ENCODE measurements around the gene PCDHGA8.
"Not testable (repeated sequence)": the region's sequence is repeated elsewhere in the genome, so short reads cannot be mapped to it uniquely, and the experiment has no call there.

PCDHGA8 gene

DNA sequence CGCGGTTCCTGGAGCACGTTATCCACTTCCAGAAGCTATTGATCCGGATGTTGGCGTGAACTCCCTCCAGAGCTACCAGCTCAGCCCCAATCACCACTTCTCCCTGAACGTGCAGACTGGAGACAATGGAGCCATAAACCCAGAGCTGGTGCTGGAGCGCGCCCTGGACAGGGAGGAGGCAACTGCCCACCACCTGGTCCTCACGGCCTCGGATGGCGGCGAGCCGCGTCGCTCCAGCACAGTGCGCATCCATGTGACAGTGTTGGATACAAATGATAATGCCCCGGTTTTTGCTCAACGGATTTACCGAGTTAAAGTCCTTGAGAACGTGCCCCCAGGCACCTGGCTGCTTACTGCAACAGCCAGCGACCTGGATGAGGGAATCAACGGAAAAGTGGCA lies 11.0 kb downstream of the PCDHGA8 start:
- no peak for DNase-seq

DNA sequence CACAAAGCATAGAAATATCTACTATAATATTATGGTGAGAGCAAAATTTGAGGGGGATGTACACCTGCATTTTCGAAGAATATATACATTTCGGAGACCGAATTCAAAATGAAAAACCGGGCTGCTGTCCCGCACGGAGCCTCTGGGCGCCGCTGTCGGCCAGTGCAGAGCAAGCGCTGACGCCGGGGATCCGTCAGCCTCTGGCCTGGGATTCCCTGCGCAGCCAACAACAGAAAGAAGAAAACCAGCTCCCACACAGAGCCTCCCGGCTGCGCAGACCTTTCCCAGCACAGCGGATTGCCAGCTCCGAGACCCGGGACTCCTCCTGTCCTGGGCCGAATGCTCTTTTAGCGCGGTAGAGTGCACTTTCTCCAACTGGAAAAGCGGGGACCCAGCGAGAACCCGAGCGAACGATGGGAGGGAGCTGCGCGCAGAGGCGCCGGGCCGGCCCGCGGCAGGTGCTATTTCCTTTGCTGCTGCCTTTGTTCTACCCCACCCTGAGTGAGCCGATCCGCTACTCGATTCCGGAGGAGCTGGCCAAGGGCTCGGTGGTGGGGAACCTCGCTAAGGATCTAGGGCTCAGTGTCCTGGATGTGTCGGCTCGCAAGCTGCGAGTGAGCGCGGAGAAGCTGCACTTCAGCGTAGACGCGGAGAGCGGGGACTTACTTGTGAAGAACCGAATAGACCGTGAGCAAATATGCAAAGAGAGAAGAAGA lies 15.5 kb downstream of the PCDHGA8 start, which contains the start of gene PCDHGB6:
Gene PCDHGB6 (plus strand): TSS at position 232 of the 716 bp plus-strand sequence. CDS start 182 bp downstream, at position 414.
- not testable (repeated sequence) for DNase-seq

DNA sequence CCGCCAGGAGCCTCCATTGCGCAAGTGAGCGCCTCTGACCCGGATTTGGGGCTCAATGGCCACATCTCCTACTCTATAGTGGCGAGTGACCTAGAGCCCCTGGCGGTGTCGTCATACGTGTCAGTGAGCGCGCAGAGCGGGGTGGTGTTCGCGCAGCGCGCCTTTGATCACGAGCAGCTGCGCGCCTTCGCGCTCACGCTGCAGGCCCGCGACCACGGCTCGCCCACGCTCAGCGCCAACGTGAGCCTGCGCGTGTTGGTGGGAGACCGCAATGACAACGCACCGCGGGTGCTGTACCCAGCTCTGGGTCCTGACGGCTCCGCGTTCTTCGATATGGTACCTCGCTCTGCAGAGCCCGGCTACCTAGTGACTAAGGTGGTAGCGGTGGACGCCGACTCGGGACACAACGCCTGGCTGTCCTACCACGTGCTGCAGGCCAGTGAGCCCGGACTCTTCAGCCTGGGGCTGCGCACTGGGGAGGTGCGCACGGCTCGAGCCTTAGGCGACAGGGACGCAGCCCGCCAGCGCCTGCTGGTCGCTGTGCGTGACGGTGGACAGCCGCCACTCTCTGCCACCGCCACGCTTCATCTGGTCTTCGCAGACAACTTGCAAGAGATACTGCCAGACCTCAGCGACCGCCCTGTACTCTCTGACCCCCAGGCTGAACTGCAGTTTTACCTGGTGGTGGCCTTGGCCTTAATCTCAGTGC lies 17.3 kb downstream of the PCDHGA8 start:
- DNase-seq = no peak

DNA sequence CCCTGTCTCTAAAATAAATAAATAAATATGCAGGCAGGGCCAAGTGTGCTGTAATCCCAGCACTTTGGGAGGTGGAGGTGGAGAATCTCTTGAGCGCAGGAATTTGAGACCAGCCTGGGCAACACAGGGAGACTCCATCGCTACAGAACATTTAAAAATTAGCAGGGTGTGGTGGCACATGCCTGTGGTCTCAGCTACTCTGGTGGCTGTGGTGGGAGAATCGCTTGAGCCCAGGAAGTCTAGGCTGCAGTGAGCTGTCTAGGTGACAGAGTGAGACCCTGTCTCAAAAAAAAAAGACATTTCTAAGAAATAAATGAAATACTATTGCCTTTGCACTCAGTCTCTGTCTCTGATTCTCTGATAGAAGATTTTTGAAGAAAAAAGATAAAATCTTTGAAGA lies 19.1 kb downstream of the PCDHGA8 start:
- DNase-seq = no peak

DNA sequence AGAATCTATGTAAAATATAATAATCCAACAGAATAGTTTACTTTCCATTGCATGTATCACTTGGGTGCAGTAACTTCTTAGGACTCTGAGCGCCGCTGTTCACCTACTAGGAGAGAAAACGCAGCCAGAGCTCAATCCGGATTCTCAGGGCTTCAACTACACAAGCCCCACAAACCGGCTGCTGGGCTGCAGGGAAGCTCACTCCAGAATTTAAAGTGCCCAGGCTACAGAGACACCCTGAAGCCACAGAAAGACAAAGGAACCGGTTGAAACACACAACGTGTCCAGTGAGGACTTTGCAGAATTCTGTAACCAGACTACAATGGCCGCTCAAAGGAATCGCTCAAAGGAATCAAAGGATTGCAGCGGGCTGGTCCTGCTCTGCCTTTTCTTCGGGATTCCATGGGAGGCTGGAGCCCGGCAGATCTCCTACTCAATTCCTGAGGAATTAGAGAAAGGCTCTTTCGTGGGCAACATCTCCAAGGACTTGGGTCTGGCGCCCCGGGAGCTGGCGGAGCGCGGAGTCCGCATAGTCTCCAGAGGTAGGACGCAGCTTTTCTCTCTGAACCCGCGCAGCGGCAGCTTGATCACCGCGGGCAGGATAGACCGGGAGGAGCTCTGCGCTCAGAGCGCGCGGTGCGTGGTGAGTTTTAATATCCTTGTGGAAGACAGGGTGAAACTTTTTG lies 20.6 kb downstream of the PCDHGA8 start, which contains the start of gene PCDHGA10:
Gene PCDHGA10 (plus strand): TSS at position 134 of the 686 bp plus-strand sequence. CDS start 189 bp downstream, at position 323.
- no peak for DNase-seq

DNA sequence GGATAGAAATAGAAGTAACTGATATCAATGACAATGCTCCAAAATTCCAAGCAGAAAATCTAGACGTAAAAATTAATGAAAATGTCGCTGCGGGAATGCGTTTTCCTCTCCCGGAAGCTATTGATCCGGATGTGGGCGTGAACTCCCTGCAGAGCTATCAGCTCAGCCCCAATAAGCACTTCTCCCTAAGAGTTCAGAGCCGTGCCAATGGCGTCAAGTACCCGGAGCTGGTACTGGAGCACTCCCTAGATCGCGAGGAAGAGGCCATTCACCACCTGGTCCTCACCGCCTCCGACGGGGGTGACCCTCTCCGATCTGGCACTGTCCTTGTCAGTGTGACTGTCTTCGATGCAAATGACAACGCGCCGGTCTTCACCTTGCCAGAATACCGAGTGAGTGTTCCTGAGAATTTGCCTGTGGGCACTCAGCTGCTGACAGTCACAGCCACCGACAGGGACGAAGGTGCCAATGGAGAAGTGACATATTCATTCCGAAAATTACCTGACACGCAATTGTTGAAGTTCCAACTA lies 21.2 kb downstream of the PCDHGA8 start:
- DNase-seq = no peak

DNA sequence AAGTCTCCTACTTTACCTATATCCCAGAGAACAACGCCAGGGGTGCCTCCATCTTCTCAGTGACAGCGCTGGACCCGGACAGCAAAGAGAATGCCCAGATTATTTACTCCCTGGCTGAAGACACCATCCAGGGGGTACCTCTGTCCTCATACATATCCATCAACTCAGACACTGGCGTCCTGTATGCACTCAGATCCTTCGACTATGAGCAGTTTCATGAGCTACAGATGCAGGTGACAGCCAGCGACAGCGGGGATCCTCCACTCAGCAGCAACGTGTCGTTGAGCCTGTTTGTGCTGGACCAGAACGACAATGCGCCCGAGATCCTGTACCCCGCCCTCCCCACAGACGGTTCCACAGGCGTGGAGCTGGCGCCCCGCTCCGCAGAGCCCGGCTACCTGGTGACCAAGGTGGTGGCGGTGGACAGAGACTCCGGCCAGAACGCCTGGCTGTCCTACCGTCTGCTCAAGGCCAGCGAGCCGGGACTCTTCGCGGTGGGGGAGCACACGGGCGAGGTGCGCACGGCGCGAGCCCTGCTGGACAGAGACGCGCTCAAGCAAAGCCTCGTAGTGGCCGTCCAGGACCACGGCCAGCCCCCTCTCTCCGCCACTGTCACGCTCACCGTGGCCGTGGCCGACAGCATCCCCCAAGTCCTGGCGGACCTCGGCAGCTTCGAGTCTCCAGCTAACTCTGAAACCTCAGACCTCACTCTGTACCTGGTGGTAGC lies 22.3 kb downstream of the PCDHGA8 start:
- not testable (repeated sequence) for DNase-seq

DNA sequence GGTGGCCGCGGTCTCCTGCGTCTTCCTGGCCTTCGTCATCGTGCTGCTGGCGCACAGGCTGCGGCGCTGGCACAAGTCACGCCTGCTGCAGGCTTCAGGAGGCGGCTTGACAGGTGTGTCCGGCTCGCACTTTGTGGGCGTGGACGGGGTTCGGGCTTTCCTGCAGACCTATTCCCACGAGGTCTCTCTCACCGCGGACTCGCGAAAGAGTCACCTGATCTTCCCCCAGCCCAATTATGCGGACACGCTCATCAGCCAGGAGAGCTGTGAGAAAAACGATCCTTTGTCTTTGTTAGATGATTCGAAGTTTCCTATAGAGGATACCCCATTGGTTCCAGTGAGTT lies 22.8 kb downstream of the PCDHGA8 start:
- not testable (repeated sequence) for DNase-seq

DNA sequence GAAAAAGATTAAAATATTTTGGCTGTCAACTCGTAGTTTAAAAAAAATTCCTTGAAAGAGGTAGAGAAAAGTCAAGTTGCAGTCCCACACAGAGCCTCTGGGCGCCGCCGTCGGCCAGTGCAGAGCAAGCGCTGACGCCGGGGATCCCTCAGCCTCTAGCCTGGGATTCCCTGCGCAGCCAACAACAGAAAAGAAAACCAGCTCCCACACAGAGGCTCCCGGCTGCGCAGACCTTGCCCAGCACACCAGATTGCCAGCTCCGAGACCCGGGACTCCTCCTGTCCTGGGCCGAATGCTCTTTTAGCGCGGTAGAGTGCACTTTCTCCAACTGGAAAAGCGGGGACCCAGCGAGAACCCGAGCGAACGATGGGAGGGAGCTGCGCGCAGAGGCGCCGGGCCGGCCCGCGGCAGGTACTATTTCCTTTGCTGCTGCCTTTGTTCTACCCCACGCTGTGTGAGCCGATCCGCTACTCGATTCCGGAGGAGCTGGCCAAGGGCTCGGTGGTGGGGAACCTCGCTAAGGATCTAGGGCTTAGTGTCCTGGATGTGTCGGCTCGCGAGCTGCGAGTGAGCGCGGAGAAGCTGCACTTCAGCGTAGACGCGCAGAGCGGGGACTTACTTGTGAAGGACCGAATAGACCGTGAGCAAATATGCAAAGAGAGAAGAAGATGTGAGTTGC lies 25.2 kb downstream of the PCDHGA8 start, which contains the start of gene PCDHGB7:
Gene PCDHGB7 (plus strand): TSS at position 184 of the 679 bp plus-strand sequence. CDS start 183 bp downstream, at position 367.
- peak; percentile 17 for DNase-seq

DNA sequence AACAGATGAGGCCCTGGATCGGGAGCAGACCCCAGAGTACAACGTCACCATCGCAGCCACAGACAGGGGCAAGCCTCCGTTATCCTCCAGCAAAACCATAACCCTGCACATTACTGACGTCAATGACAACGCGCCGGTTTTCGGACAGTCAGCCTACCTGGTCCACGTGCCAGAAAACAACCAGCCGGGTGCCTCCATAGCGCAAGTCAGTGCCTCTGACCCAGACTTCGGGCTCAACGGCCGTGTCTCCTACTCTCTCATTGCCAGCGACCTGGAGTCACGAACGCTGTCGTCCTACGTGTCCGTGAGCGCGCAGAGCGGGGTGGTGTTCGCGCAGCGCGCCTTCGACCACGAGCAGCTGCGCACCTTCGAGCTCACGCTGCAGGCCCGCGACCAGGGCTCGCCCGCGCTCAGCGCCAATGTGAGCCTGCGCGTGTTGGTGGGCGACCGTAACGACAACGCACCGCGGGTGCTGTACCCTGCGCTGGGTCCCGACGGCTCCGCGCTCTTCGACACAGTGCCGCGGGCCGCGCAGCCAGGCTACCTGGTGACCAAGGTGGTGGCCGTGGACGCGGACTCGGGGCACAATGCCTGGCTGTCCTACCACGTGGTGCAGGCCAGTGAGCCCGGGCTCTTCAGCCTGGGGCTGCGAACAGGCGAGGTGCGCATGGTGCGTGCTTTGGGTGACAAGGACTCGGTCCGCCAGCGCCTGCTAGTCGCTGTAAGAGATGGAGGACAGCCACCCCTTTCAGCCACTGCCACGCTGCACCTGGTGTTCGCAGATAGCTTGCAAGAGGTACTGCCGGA lies 26.8 kb downstream of the PCDHGA8 start:
- no peak for DNase-seq

DNA sequence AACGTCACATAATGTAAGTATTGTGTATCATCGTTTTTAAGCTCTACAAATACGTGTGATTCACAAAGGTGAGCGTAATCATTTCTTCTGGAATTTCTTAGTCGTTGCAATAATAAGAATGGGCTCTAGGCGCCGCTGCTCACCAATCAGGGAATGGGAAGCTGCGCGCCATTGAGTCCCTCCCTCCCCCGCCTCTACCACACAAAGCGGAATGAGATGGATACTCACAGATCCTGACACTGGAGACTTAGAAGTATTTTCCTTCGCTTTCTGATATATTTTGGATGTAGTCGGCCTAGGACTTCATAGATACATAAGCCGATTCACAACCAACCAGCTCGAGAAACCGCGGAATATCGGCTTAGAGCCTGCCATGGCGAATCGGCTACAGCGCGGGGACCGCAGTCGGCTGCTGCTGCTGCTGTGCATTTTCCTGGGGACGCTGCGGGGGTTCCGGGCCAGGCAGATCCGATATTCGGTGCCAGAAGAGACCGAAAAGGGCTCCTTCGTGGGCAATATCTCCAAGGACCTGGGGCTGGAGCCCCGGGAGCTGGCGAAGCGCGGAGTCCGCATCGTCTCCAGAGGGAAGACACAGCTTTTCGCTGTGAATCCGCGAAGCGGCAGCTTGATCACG lies 28.5 kb downstream of the PCDHGA8 start, which contains the start of gene PCDHGA11:
Gene PCDHGA11 (plus strand): TSS at position 197 of the 634 bp plus-strand sequence. CDS start 177 bp downstream, at position 374.
- no peak for DNase-seq

DNA sequence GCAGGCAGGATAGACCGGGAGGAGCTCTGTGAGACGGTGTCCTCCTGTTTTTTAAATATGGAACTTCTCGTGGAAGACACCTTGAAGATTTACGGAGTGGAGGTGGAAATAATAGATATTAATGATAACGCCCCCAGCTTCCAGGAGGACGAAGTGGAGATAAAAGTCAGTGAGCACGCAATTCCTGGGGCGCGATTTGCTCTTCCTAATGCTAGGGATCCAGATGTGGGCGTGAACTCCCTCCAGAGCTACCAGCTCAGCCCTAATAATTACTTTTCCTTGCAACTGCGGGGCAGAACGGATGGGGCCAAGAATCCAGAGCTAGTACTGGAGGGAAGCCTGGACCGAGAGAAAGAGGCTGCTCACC lies 29.0 kb downstream of the PCDHGA8 start:
- no peak for DNase-seq

DNA sequence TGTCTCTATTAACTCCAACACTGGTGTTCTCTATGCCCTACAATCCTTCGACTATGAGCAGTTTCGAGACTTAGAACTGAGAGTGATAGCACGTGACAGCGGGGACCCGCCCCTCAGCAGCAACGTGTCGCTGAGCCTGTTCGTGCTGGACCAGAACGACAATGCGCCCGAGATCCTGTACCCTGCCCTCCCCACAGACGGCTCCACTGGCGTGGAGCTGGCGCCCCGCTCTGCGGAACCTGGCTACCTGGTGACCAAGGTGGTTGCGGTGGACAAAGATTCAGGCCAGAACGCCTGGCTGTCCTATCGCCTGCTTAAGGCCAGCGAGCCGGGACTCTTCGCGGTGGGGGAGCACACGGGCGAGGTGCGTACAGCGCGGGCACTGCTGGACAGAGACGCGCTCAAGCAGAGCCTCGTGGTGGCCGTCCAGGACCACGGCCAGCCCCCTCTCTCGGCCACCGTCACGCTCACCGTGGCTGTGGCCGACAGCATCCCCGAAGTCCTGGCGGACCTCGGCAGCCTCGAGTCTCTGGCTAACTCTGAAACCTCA lies 30.4 kb downstream of the PCDHGA8 start:
- DNase-seq = no peak

DNA sequence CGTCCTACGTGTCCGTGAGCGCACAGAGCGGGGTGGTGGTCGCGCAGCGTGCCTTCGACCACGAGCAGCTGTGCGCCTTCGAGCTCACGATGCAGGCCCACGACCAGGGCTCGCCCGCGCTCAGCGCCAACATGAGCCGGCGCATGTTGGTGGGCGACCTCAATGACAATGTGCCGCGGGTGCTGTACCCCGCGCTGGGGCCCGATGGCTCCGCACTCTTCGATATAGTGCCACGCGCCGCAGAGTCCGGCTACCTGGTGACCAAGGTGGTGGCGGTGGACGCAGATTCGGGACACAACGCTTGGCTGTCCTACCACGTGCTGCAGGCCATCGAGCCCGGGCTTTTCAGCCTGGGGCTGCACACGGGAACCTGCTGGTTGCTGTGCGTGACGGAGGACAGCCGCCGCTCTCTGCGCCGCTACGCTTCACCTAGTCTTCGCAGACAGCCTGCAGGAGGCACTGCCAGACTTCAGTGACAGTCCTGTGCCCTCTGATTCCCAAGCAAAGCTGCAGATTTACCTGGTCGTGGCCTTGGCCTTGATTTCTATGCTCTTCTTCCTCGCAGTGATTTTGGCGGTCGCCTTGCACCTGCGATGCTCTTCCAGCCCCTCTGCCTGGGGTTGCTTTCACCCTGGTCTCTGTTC lies 35.5 kb downstream of the PCDHGA8 start:
- no peak for DNase-seq

DNA sequence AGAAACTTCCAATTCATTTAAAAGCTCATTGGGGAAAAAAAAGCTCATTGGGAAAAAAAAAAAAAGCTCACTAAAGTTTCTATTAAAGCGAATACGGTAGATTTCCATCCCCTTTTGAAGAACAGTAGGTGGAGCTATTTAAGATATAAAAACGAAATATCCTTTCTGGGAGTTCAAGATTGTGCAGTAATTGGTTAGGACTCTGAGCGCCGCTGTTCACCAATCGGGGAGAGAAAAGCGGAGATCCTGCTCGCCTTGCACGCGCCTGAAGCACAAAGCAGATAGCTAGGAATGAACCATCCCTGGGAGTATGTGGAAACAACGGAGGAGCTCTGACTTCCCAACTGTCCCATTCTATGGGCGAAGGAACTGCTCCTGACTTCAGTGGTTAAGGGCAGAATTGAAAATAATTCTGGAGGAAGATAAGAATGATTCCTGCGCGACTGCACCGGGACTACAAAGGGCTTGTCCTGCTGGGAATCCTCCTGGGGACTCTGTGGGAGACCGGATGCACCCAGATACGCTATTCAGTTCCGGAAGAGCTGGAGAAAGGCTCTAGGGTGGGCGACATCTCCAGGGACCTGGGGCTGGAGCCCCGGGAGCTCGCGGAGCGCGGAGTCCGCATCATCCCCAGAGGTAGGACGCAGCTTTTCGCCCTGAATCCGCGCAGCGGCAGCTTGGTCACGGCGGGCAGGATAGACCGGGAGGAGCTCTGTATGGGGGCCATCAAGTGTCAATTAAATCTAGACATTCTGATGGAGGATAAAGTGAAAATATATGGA lies 38.1 kb downstream of the PCDHGA8 start, which contains the start of gene PCDHGA12:
Gene PCDHGA12 (plus strand): TSS at position 176 of the 782 bp plus-strand sequence. CDS start 253 bp downstream, at position 429.
- DNase-seq = no peak

DNA sequence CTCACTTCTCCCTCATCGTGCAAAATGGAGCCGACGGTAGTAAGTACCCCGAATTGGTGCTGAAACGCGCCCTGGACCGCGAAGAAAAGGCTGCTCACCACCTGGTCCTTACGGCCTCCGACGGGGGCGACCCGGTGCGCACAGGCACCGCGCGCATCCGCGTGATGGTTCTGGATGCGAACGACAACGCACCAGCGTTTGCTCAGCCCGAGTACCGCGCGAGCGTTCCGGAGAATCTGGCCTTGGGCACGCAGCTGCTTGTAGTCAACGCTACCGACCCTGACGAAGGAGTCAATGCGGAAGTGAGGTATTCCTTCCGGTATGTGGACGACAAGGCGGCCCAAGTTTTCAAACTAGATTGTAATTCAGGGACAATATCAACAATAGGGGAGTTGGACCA lies 38.9 kb downstream of the PCDHGA8 start:
- no peak for DNase-seq

DNA sequence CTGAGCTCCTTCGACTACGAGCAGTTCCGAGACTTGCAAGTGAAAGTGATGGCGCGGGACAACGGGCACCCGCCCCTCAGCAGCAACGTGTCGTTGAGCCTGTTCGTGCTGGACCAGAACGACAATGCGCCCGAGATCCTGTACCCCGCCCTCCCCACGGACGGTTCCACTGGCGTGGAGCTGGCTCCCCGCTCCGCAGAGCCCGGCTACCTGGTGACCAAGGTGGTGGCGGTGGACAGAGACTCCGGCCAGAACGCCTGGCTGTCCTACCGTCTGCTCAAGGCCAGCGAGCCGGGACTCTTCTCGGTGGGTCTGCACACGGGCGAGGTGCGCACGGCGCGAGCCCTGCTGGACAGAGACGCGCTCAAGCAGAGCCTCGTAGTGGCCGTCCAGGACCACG lies 39.9 kb downstream of the PCDHGA8 start:
- not testable (repeated sequence) for DNase-seq

DNA sequence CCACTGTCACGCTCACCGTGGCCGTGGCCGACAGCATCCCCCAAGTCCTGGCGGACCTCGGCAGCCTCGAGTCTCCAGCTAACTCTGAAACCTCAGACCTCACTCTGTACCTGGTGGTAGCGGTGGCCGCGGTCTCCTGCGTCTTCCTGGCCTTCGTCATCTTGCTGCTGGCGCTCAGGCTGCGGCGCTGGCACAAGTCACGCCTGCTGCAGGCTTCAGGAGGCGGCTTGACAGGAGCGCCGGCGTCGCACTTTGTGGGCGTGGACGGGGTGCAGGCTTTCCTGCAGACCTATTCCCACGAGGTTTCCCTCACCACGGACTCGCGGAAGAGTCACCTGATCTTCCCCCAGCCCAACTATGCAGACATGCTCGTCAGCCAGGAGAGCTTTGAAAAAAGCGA lies 40.3 kb downstream of the PCDHGA8 start:
- not testable (repeated sequence) for DNase-seq

DNA sequence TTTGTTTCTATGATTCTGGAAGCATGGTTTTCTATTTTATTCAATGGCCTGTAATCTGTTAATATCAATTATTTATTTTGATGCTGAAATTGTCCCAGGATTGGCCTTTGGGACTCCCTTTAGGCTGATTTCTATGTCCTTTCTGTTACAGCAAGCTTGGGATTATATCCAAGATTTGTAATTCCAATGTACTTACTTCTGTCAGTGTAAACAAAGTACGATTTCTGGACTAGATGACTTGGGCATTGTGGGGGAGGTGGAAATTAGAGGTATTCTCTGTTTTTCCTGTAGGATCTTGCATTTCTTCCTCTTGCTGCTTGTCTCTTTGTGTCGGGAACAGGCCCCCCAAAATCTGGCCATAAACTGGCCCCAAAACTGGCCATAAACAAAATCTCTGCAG lies 41.6 kb downstream of the PCDHGA8 start:
- DNase-seq = no peak
